HL-60 (cell line): ENCODE data around the gene E2F2.
"Not testable (repeated sequence)": the region's sequence is repeated elsewhere in the genome, so short reads cannot be mapped to it uniquely, and the experiment has no call there.

ENCODE experiments used
- CTCF ChIP-seq: IDR thresholded peaks from one replicate; pipeline ENCODE4 v1.5.1; 2011; ENCODE audit warnings: low read length, control low read depth, inconsistent platforms; ENCODE audit not compliant: insufficient read depth
- POLR2AphosphoS5 ChIP-seq: IDR thresholded peaks from 2 replicates; pipeline ENCODE4 v1.6.1; 2012; ENCODE audit warnings: low read depth

- not testable (repeated sequence) for TF ChIP-seq POLR2AphosphoS5, CTCF
Observed at GRCh38 chr1:23504156-23504555, 26.9 kb downstream of the E2F2 start.
